ENCODE results near the gene AHNAK. TPM values are rescaled to one million over a fixed set of nuclear protein-coding genes. Genes with fewer than 3 reads are reported as not detected.

Gene AHNAK
- total and polyA plus RNA-seq, 11 donors: 84.4 to 861 (median 384) TPM

- Histone ChIP-seq H3K27ac (peak overlapping the region in 11 of 12 donors; percentile 83 to 100 (median 99)), H3K4me1 (peaks cover 38 to 89% (median 80%) of the 10 kb centered on the region in 12 donors), H3K4me3 (peak overlapping the region in 10 of 12 donors; percentile 10 to 100 (median 66)), H3K27me3 (no peaks in the 10 kb centered on the region), H3K9me3 (no peaks in the 10 kb centered on the region), H3K36me3 (peaks cover 2 to 30% (median 18%) of the 10 kb centered on the region in 9 donors)
- DNase-seq: peak; percentile 65 to 90 (median 69)
- intact Hi-C loops (cut with DNase I): no loop called here
- TF ChIP-seq POLR2A (IDR thresholded peaks at IDR 0.05) (no peak), CTCF (IDR thresholded peaks at IDR 0.05) (no peak)
- peak; percentile 10 to 58 (median 20) for ATAC-seq
- 8 to 14% (median 10%) methylated on average over 8 to 13 of the region's 13 CpGs for WGBS, 4 donors
Observed at GRCh38 chr11:62539238-62539925, 7.2 kb downstream of the AHNAK start.

GRCh38 chr11:62538470-62539237, 8.0 kb downstream of the AHNAK start:
- ATAC-seq: no peak
- TF ChIP-seq POLR2A (IDR thresholded peaks at IDR 0.05) (no peak), CTCF (IDR thresholded peaks at IDR 0.05) (no peak)
- DNase-seq: no peak
- intact Hi-C loops (cut with DNase I): loop anchor here in 1 of 10 donors (1.0 kb wide), 1 partner anchor 30 kb away; no protein-coding TSS in a partner anchor
- Histone ChIP-seq H3K9me3 (no peaks in the 10 kb centered on the region), H3K27me3 (no peaks in the 10 kb centered on the region), H3K36me3 (peaks cover 3 to 37% (median 26%) of the 10 kb centered on the region in 9 donors), H3K27ac (peak overlapping the region in 11 of 12 donors; percentile 83 to 100 (median 99)), H3K4me1 (peaks cover 38 to 82% (median 76%) of the 10 kb centered on the region in 12 donors), H3K4me3 (peak overlapping the region in 9 of 12 donors; percentile 11 to 100 (median 37))
- WGBS, 4 donors: 48 to 64% (median 58%) methylated on average over 19 of the region's 19 CpGs

- Histone ChIP-seq H3K27me3 (no peaks in the 10 kb centered on the region), H3K27ac (peak overlapping the region in 8 of 12 donors; percentile 12 to 100 (median 42)), H3K4me1 (peaks cover 31 to 61% (median 56%) of the 10 kb centered on the region in 12 donors), H3K4me3 (no peak overlapping the region), H3K36me3 (peaks cover 3 to 59% (median 48%) of the 10 kb centered on the region in 9 donors), H3K9me3 (no peaks in the 10 kb centered on the region)
- TF ChIP-seq POLR2A (IDR thresholded peaks at IDR 0.05): no peak
- no peak for TF ChIP-seq CTCF (IDR thresholded peaks at IDR 0.05)
- ATAC-seq (peak in 2 of 4 donors; percentile 16 to 59), DNase-seq (peak in 2 of 5 donors; percentile 38 to 50)
- intact Hi-C loops (cut with DNase I): no loop called here
- 30 to 42% (median 34%) methylated on average over 21 of the region's 21 CpGs for WGBS, 4 donors
Observed at GRCh38 chr11:62536301-62536957, 10.2 kb downstream of the AHNAK start.
